H9 (cell line): ENCODE results near the gene SBK2. TPM values are rescaled to one million over a fixed set of nuclear protein-coding genes. Genes with fewer than 3 reads are reported as not detected.

ENCODE experiments used
- DNase-seq: peaks from one replicate; pipeline ENCODE4 v3.0.0-alpha.2; 2017
- H2AFZ ChIP-seq: one replicate; pipeline ENCODE4 v1.6.1; 2013; ENCODE audit warnings: mild to moderate bottlenecking, low read length, control low read depth, moderate library complexity
- H2AK5ac ChIP-seq: 2 replicates; pipeline ENCODE4 v1.6.1; 2013; ENCODE audit warnings: low read length, control low read depth, mixed read lengths; ENCODE audit not compliant: insufficient read length
- H2BK120ac ChIP-seq: one replicate; pipeline ENCODE4 v1.6.1; 2013; ENCODE audit warnings: low read depth, mild to moderate bottlenecking, low read length, control low read depth, inconsistent platforms; ENCODE audit not compliant: poor library complexity, severe bottlenecking
- H2BK12ac ChIP-seq: 2 replicates; pipeline ENCODE4 v1.6.1; 2013; ENCODE audit warnings: low read length, control low read depth, mixed read lengths, low read depth; ENCODE audit not compliant: insufficient read length
- H2BK15ac ChIP-seq: 2 replicates; pipeline ENCODE4 v1.6.1; 2013; ENCODE audit warnings: low read depth, low read length, control low read depth
- H2BK20ac ChIP-seq: one replicate; pipeline ENCODE4 v1.6.1; 2013; ENCODE audit warnings: low read depth, mild to moderate bottlenecking, low read length, control low read depth, inconsistent platforms; ENCODE audit not compliant: poor library complexity, severe bottlenecking
- H2BK5ac ChIP-seq: 2 replicates; pipeline ENCODE4 v1.6.1; 2013; ENCODE audit warnings: low read length, control low read depth, mixed read lengths; ENCODE audit not compliant: insufficient read length
- H3K14ac ChIP-seq: 2 replicates; pipeline ENCODE4 v1.6.1; 2013; ENCODE audit warnings: low read length, control low read depth; ENCODE audit not compliant: insufficient read depth
- H3K18ac ChIP-seq: 2 replicates; pipeline ENCODE4 v1.6.1; 2013; ENCODE audit warnings: low read depth, mild to moderate bottlenecking, mixed read lengths, low read length, control low read depth; ENCODE audit not compliant: insufficient read length
- H3K23ac ChIP-seq: 2 replicates; pipeline ENCODE4 v1.6.1; 2013; ENCODE audit warnings: low read length, control low read depth, mixed read lengths, low read depth; ENCODE audit not compliant: insufficient read length
- H3K23me2 ChIP-seq: 2 replicates; pipeline ENCODE4 v1.6.1; 2013; ENCODE audit warnings: low read depth, mild to moderate bottlenecking, mixed read lengths, low read length, control low read depth; ENCODE audit not compliant: insufficient read length, poor library complexity, severe bottlenecking
- H3K27ac ChIP-seq: 2 replicates; pipeline ENCODE4 v1.5.1; 2013; ENCODE audit warnings: low read length, control low read depth, mixed read lengths, low read depth; ENCODE audit not compliant: insufficient read length
- H3K27me3 ChIP-seq: 2 replicates; pipeline ENCODE4 v1.6.1; 2013; ENCODE audit warnings: low read length, control low read depth, inconsistent platforms; ENCODE audit not compliant: insufficient read depth
- H3K4ac ChIP-seq: 2 replicates; pipeline ENCODE4 v1.6.1; 2013; ENCODE audit warnings: low read depth, mild to moderate bottlenecking, control low read depth, inconsistent platforms, low read length, moderate library complexity
- H3K4me1 ChIP-seq: 2 replicates; pipeline ENCODE4 v1.6.1; 2013; ENCODE audit warnings: low read length, control low read depth, inconsistent platforms; ENCODE audit not compliant: insufficient read depth
- H3K4me2 ChIP-seq: 2 replicates; pipeline ENCODE4 v1.6.1; 2013; ENCODE audit warnings: low read length, control low read depth, mixed read lengths; ENCODE audit not compliant: insufficient read length, insufficient read depth
- H3K56ac ChIP-seq: 2 replicates; pipeline ENCODE4 v1.6.1; 2013; ENCODE audit warnings: low read depth, mild to moderate bottlenecking, mixed read lengths, low read length, control low read depth; ENCODE audit not compliant: insufficient read length
- H3K79me1 ChIP-seq: 2 replicates; pipeline ENCODE4 v1.6.1; 2013; ENCODE audit warnings: low read depth, mild to moderate bottlenecking, moderate library complexity, low read length, control low read depth, inconsistent platforms; ENCODE audit not compliant: insufficient read depth, poor library complexity, severe bottlenecking
- H3K79me2 ChIP-seq: 2 replicates; pipeline ENCODE4 v1.6.1; 2013; ENCODE audit warnings: low read length, control low read depth, inconsistent platforms; ENCODE audit not compliant: insufficient read depth
- H3K9ac ChIP-seq: 2 replicates; pipeline ENCODE4 v1.6.1; 2013; ENCODE audit warnings: low read length, control low read depth, mixed read lengths; ENCODE audit not compliant: insufficient read length; ENCODE audit errors: extremely low read depth
- H3K9me3 ChIP-seq: one replicate; pipeline ENCODE4 v1.6.1; 2013; ENCODE audit warnings: low read depth, low read length, inconsistent platforms; ENCODE audit not compliant: control insufficient read depth
- H3T11ph ChIP-seq: one replicate; pipeline ENCODE4 v1.6.1; 2013; ENCODE audit warnings: mild to moderate bottlenecking, low read length, control low read depth, inconsistent platforms
- H4K20me1 ChIP-seq: one replicate; pipeline ENCODE4 v1.6.1; 2013; ENCODE audit not compliant: control insufficient read depth, insufficient read length, insufficient read depth
- H4K5ac ChIP-seq: 2 replicates; pipeline ENCODE4 v1.6.1; 2013; ENCODE audit warnings: low read depth, mild to moderate bottlenecking, mixed read lengths, low read length, control low read depth; ENCODE audit not compliant: insufficient read length
- H4K8ac ChIP-seq: replicated peaks from 2 replicates; pipeline ENCODE4 v1.6.1; 2013; ENCODE audit warnings: low read length, control low read depth, mixed read lengths, low read depth; ENCODE audit not compliant: insufficient read length
- H4K91ac ChIP-seq: 2 replicates; pipeline ENCODE4 v1.6.1; 2013; ENCODE audit warnings: low read depth, mild to moderate bottlenecking, moderate library complexity, mixed read lengths, low read length, control low read depth; ENCODE audit not compliant: insufficient read length
- H3K27ac Mint-ChIP-seq, 3 experiments: 2 replicates in 2 of 3; 3 replicates in 1 of 3; pipeline ENCODE4 v1.8.0; 2020 to 2021; ENCODE audit warnings: mixed read lengths in 3 of 3, mild to moderate bottlenecking in 1 of 3, moderate library complexity in 1 of 3
- H3K27me3 Mint-ChIP-seq: 2 replicates; pipeline ENCODE4 v1.8.0; 2021; ENCODE audit warnings: low read depth, mild to moderate bottlenecking, moderate library complexity, mixed read lengths
- H3K36me3 Mint-ChIP-seq, 3 experiments: 2 replicates in 2 of 3; 3 replicates in 1 of 3; pipeline ENCODE4 v1.8.0; 2020 to 2021; ENCODE audit warnings: low read depth in 3 of 3, mixed read lengths in 3 of 3; ENCODE audit not compliant: insufficient read depth in 1 of 3
- H3K4me1 Mint-ChIP-seq, 2 experiments: 2 replicates each; pipeline ENCODE4 v1.8.0; 2020; ENCODE audit warnings: mixed read lengths in 2 of 2
- H3K4me3 Mint-ChIP-seq, 2 experiments: 2 replicates in 1 of 2; 3 replicates in 1 of 2; pipeline ENCODE4 v1.8.0; 2020 to 2021; ENCODE audit warnings: mild to moderate bottlenecking in 2 of 2, mixed read lengths in 2 of 2, moderate library complexity in 1 of 2
- H3K9me3 Mint-ChIP-seq, 2 experiments: 2 replicates in 1 of 2; 3 replicates in 1 of 2; pipeline ENCODE4 v1.8.0; 2020; ENCODE audit warnings: mild to moderate bottlenecking in 2 of 2, mixed read lengths in 2 of 2, moderate library complexity in 1 of 2
- CTCF ChIP-seq: fragments of 200-600 bp; sonication (generic); conservative IDR thresholded peaks from 3 replicates; pipeline ENCODE4 v1.8.0; 2021; ENCODE audit warnings: antibody characterized with exemption, mild to moderate bottlenecking
- WGBS: extraction: QIAGEN DNeasy Blood & Tissue Kit; methylation state at CpG from one replicate; pipeline ENCODE4 v1.1.7; 2013; ENCODE audit warnings: missing lambda C conversion rate, low lambda C conversion rate, mixed read lengths; ENCODE audit not compliant: insufficient read length; ENCODE audit errors: extremely low coverage; 5-methylcytosine and 5-hydroxymethylcytosine counted together
- total RNA-seq: library from RNA; stranded (reverse); gene quantifications from 2 replicates; pipeline ENCODE4 v1.2.1, GENCODE V29; 2021

Gene SBK2
- total RNA-seq, 1 experiment from 2014 or later: 2.8 TPM

DNA sequence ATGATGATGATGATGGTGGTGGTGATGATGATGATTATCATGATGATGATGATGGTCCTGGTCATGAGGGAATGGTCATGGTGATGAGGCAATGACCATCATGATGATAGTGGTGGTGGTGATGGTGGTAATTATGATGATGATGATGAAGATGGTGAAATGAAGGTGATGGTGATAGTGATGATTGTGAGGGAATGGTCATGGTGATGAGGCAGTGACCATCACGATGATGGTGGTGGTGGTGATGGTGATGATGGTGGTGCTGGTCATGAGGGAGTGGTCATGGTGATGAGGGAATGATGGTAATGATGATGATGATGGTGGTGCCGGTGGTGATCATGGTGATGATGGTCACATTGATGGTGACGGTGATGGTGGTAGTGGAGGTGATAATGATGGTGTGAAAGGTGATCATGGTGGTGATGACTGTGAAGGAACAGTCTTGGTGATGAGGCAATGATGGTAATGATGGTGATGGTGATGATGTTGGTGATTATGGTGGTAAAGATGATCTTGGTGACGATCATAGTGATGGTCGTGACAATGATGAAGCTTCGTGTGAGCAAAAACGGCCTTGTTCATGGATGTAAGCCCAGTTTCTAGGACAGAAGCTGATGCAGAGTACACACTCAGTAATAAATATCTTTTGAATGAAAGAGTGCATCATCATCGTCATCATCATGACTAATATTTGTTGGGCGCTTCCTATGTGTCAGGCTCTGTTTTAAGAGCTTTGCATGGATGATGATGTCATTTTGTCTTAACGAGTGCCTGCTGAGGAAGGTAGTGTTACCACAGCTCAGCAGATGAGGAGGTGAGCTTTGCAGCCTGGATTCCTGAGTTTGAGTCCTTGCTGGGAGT, 17.3 kb downstream of the SBK2 start:
- Histone ChIP-seq H3K27me3 (no peaks in the 10 kb centered on the region), H3K23me2 (peaks cover 3% of the 10 kb centered on the region), H3K9ac (no peak overlapping the region), H3K4ac (no peak overlapping the region), H4K91ac (no peak overlapping the region), H3K79me2 (no peaks in the 10 kb centered on the region), H2BK12ac (no peak overlapping the region), H2BK5ac (no peak overlapping the region), H2BK15ac (no peak overlapping the region), H4K5ac (peak overlapping the region; percentile 17), H4K8ac (peak overlapping the region; percentile 23), H2BK20ac (no peak overlapping the region), H4K20me1 (no peaks in the 10 kb centered on the region), H3K56ac (peak overlapping the region; percentile 23), H3K14ac (no peak overlapping the region), H3K4me1 (no peaks in the 10 kb centered on the region), H3K23ac (no peak overlapping the region), H3T11ph (no peak overlapping the region), H3K79me1 (no peaks in the 10 kb centered on the region), H3K27ac (no peak overlapping the region), H3K18ac (no peak overlapping the region), H3K9me3 (no peaks in the 10 kb centered on the region), H2AK5ac (no peak overlapping the region), H2AFZ (no peak overlapping the region), H2BK120ac (no peak overlapping the region), H3K4me2 (no peak overlapping the region)
- Mint-ChIP-seq H3K27ac (no peak overlapping the region), H3K27me3 (peaks cover 15% of the 10 kb centered on the region), H3K4me1 (peaks cover 0 to 3% of the 10 kb centered on the region in 2 experiments; a peak in 2 of 4 replicates), H3K9me3 (no peaks in the 10 kb centered on the region), H3K4me3 (no peak overlapping the region), H3K36me3 (no peaks in the 10 kb centered on the region)
- whole genome bisulfite sequencing: no CpG with 5 or more reads among the region's 10 CpGs
- no peak for TF ChIP-seq CTCF
- DNase-seq: no peak
